Mesenchymal stem cell (in vitro differentiated cells and primary cell): ENCODE measurements around the gene GPNMB.

ENCODE experiments used
- DNase-seq: peaks from one replicate; pipeline ENCODE4 v3.0.0-alpha.2; 2013
- H2AFZ ChIP-seq: one replicate; pipeline ENCODE4 v1.6.1; 2013; ENCODE audit warnings: low read depth, mild to moderate bottlenecking, control low read depth, inconsistent platforms, low read length, moderate library complexity
- H2AK5ac ChIP-seq: 2 replicates; pipeline ENCODE4 v1.6.1; 2013; ENCODE audit warnings: low read length, moderate library complexity, mild to moderate bottlenecking, inconsistent platforms; ENCODE audit not compliant: severe bottlenecking
- H2BK120ac ChIP-seq: one replicate; pipeline ENCODE4 v1.6.1; 2013; ENCODE audit warnings: low read depth, mild to moderate bottlenecking, inconsistent platforms, low read length, moderate library complexity
- H2BK12ac ChIP-seq, 2 experiments: one replicate each; pipeline ENCODE4 v1.6.1; 2013; ENCODE audit warnings: inconsistent platforms in 2 of 2, low read length in 2 of 2, mild to moderate bottlenecking in 2 of 2, moderate library complexity in 2 of 2, control low read depth in 1 of 2
- H2BK15ac ChIP-seq: one replicate; pipeline ENCODE4 v1.6.1; 2013; ENCODE audit warnings: mild to moderate bottlenecking, low read depth, inconsistent platforms; ENCODE audit not compliant: poor library complexity, severe bottlenecking
- H2BK5ac ChIP-seq: 2 replicates; pipeline ENCODE4 v1.6.1; 2013; ENCODE audit warnings: low read depth, mild to moderate bottlenecking, low read length, control low read depth, inconsistent platforms; ENCODE audit not compliant: poor library complexity, severe bottlenecking
- H3K14ac ChIP-seq, 2 experiments: one replicate each; pipeline ENCODE4 v1.6.1; 2013; ENCODE audit warnings: inconsistent platforms in 2 of 2, low read length in 2 of 2, control low read depth in 1 of 2, mild to moderate bottlenecking in 1 of 2, moderate library complexity in 1 of 2
- H3K18ac ChIP-seq, 2 experiments: one replicate each; pipeline ENCODE4 v1.6.1; 2013; ENCODE audit warnings: inconsistent platforms in 2 of 2, low read length in 2 of 2, control low read depth in 1 of 2, low read depth in 1 of 2, mild to moderate bottlenecking in 1 of 2
- H3K23ac ChIP-seq, 2 experiments: one replicate each; pipeline ENCODE4 v1.6.1; 2013; ENCODE audit warnings: inconsistent platforms in 2 of 2, low read length in 2 of 2, mild to moderate bottlenecking in 2 of 2, moderate library complexity in 2 of 2, control low read depth in 1 of 2
- H3K27ac ChIP-seq: 2 replicates; pipeline ENCODE4 v1.5.1; 2013; ENCODE audit warnings: mild to moderate bottlenecking, moderate library complexity, low read length, control low read depth, inconsistent platforms; ENCODE audit not compliant: poor library complexity, severe bottlenecking
- H3K27me3 ChIP-seq, 2 experiments: 2 replicates each; pipeline versions ENCODE4 v1.6.1 to v1.7.0; 2013; ENCODE audit warnings: low read length in 2 of 2, mild to moderate bottlenecking in 2 of 2, moderate library complexity in 2 of 2, control low read depth in 1 of 2, inconsistent platforms in 1 of 2; ENCODE audit not compliant: control insufficient read depth in 1 of 2, insufficient read depth in 1 of 2
- H3K36me3 ChIP-seq, 2 experiments: 2 replicates each; pipeline versions ENCODE4 v1.6.1 to v1.7.0; 2013; ENCODE audit warnings: low read length in 2 of 2, control low read depth in 1 of 2, inconsistent platforms in 1 of 2, low read depth in 1 of 2, mild to moderate bottlenecking in 1 of 2; ENCODE audit not compliant: insufficient read depth in 2 of 2, control insufficient read depth in 1 of 2
- H3K4ac ChIP-seq, 2 experiments: one replicate each; pipeline ENCODE4 v1.6.1; 2013; ENCODE audit warnings: inconsistent platforms in 2 of 2, low read length in 2 of 2, mild to moderate bottlenecking in 2 of 2, moderate library complexity in 2 of 2, control low read depth in 1 of 2, low read depth in 1 of 2
- H3K4me1 ChIP-seq: 2 replicates; pipeline ENCODE4 v1.6.1; 2013; ENCODE audit warnings: low read depth, low read length, control low read depth; ENCODE audit not compliant: control insufficient read depth, insufficient read depth
- H3K4me2 ChIP-seq: 2 replicates; pipeline ENCODE4 v1.6.1; 2013; ENCODE audit warnings: low read length, mild to moderate bottlenecking, inconsistent platforms; ENCODE audit not compliant: poor library complexity, severe bottlenecking
- H3K4me3 ChIP-seq, 2 experiments: 2 replicates each; pipeline versions ENCODE4 v1.5.1 to v1.7.0; 2013; ENCODE audit warnings: low read length in 2 of 2, mild to moderate bottlenecking in 2 of 2, control low read depth in 1 of 2, low read depth in 1 of 2; ENCODE audit not compliant: insufficient read depth in 1 of 2
- H3K79me1 ChIP-seq: replicated peaks from 2 replicates; pipeline ENCODE4 v1.6.1; 2013; ENCODE audit warnings: mild to moderate bottlenecking, control low read depth, low read length, inconsistent platforms; ENCODE audit not compliant: poor library complexity, severe bottlenecking
- H3K9ac ChIP-seq: 2 replicates; pipeline ENCODE4 v1.7.0; 2013; ENCODE audit warnings: mild to moderate bottlenecking, low read length, moderate library complexity
- H3K9me3 ChIP-seq: 2 replicates; pipeline ENCODE4 v1.7.0; 2013; ENCODE audit warnings: mild to moderate bottlenecking, low read length; ENCODE audit not compliant: control insufficient read depth
- H4K8ac ChIP-seq: one replicate; pipeline ENCODE4 v1.6.1; 2013; ENCODE audit warnings: inconsistent platforms, mild to moderate bottlenecking, low read length, moderate library complexity
- H4K91ac ChIP-seq: one replicate; pipeline ENCODE4 v1.6.1; 2013; ENCODE audit warnings: mild to moderate bottlenecking, low read length, inconsistent platforms
- WGBS: methylation state at CpG from one replicate; pipeline ENCODE4 v1.1.7; 2013; ENCODE audit warnings: mixed read lengths; 5-methylcytosine and 5-hydroxymethylcytosine counted together

GPNMB gene

GRCh38 chr7:23272275-23272674 lies 25.7 kb downstream of the GPNMB start:
- Histone ChIP-seq H4K8ac (no peak overlapping the region), H2AK5ac (no peak overlapping the region), H3K18ac (no peak overlapping the region), H2BK120ac (no peak overlapping the region), H2AFZ (no peak overlapping the region), H3K9me3 (no peaks in the 10 kb centered on the region), H3K14ac (no peak overlapping the region), H3K9ac (no peak overlapping the region), H3K23ac (no peak overlapping the region), H2BK15ac (no peak overlapping the region), H3K36me3 (peaks cover 0 to 91% of the 10 kb centered on the region in 2 experiments), H3K27ac (no peak overlapping the region), H3K4me3 (no peak overlapping the region), H3K4me1 (peaks cover 2% of the 10 kb centered on the region), H2BK12ac (no peak overlapping the region), H3K4me2 (no peak overlapping the region), H3K4ac (no peak overlapping the region), H2BK5ac (no peak overlapping the region), H3K27me3 (no peaks in the 10 kb centered on the region), H4K91ac (no peak overlapping the region), H3K79me1 (no peaks in the 10 kb centered on the region)
- 98% methylated on average over 1 of the region's 2 CpGs for WGBS
- DNase-seq, result no peak

- no peak overlapping the region for H2AK5ac ChIP-seq
- no peaks in the 10 kb centered on the region for H3K9me3 ChIP-seq
- DNase-seq, result peak; percentile 87
- no peak overlapping the region for H3K23ac ChIP-seq
- H3K27ac ChIP-seq, result no peak overlapping the region
- no peak overlapping the region for H2BK120ac ChIP-seq
- H2BK12ac ChIP-seq, result no peak overlapping the region
- H3K4ac ChIP-seq, result no peak overlapping the region
- no peaks in the 10 kb centered on the region for H3K27me3 ChIP-seq
- no peak overlapping the region for H3K14ac ChIP-seq
- H3K79me1 ChIP-seq, result no peaks in the 10 kb centered on the region
- no peak overlapping the region for H2BK5ac ChIP-seq
- H3K4me1 ChIP-seq, result peaks cover 2% of the 10 kb centered on the region
- H3K9ac ChIP-seq, result no peak overlapping the region
- peaks cover 0 to 83% of the 10 kb centered on the region in 2 experiments for H3K36me3 ChIP-seq
- WGBS, result 4% methylated on average over 7 of the region's 11 CpGs
- no peak overlapping the region for H2AFZ ChIP-seq
- no peak overlapping the region for H3K4me3 ChIP-seq
- no peak overlapping the region for H3K4me2 ChIP-seq
- H4K91ac ChIP-seq, result no peak overlapping the region
- no peak overlapping the region for H2BK15ac ChIP-seq
- H4K8ac ChIP-seq, result no peak overlapping the region
- no peak overlapping the region for H3K18ac ChIP-seq
These were observed 26.6 kb downstream of the GPNMB start for GRCh38 chr7:23273141-23273599.

- Histone ChIP-seq H3K9me3 (no peaks in the 10 kb centered on the region), H2AFZ (no peak overlapping the region), H2BK5ac (no peak overlapping the region), H2BK120ac (no peak overlapping the region), H3K36me3 (peaks cover 0 to 79% of the 10 kb centered on the region in 2 experiments), H2AK5ac (no peak overlapping the region), H2BK15ac (no peak overlapping the region), H4K8ac (no peak overlapping the region), H3K9ac (no peak overlapping the region), H3K79me1 (no peaks in the 10 kb centered on the region), H3K4me2 (no peak overlapping the region), H3K18ac (no peak overlapping the region), H4K91ac (no peak overlapping the region), H3K27ac (no peak overlapping the region), H3K14ac (no peak overlapping the region), H3K4me3 (no peak overlapping the region), H2BK12ac (no peak overlapping the region), H3K4ac (no peak overlapping the region), H3K4me1 (peaks cover 2% of the 10 kb centered on the region), H3K23ac (no peak overlapping the region), H3K27me3 (no peaks in the 10 kb centered on the region)
- no peak for DNase-seq
- 86% methylated on average over 5 of the region's 5 CpGs for WGBS
These were observed 29.3 kb downstream of the GPNMB start for GRCh38 chr7:23275912-23276311.

- Histone ChIP-seq H3K79me1 (no peaks in the 10 kb centered on the region), H3K18ac (no peak overlapping the region), H3K23ac (no peak overlapping the region), H3K9ac (no peak overlapping the region), H3K4me2 (no peak overlapping the region), H3K9me3 (no peaks in the 10 kb centered on the region), H3K27me3 (no peaks in the 10 kb centered on the region), H2BK15ac (no peak overlapping the region), H3K27ac (no peak overlapping the region), H2BK5ac (no peak overlapping the region), H2BK120ac (no peak overlapping the region), H2BK12ac (no peak overlapping the region), H4K91ac (no peak overlapping the region), H3K14ac (no peak overlapping the region), H3K4me3 (no peak overlapping the region), H3K36me3 (peaks cover 0 to 77% of the 10 kb centered on the region in 2 experiments), H2AFZ (no peak overlapping the region), H2AK5ac (peak overlapping the region; percentile 70), H3K4me1 (peaks cover 2% of the 10 kb centered on the region), H3K4ac (no peak overlapping the region), H4K8ac (no peak overlapping the region)
- 71% methylated on average over 5 of the region's 5 CpGs for WGBS
- peak; percentile 25 for DNase-seq
These were observed 29.8 kb downstream of the GPNMB start for GRCh38 chr7:23276376-23276775.
